ENCODE measurements around the gene WDR55. TPM values are rescaled to one million over a fixed set of nuclear protein-coding genes. Genes with fewer than 3 reads are reported as not detected.

Gene WDR55
- total and polyA plus RNA-seq, 2 of the 8 experiments (the other 6 are each of a cell fraction or from before 2014, with no cell fraction given), result 15.3 to 22.7 TPM

- Histone ChIP-seq H3K79me2 (ENCODE audit: control insufficient read depth in 1 of 2, insufficient read depth in 2 of 2, low read length in 2 of 2) (no peaks in the 10 kb centered on the region), H2BK15ac (ENCODE audit: low read length) (no peak overlapping the region), H3K4ac (replicated peaks; ENCODE audit: insufficient read length, low read depth, low read length) (no peak overlapping the region), H2BK5ac (ENCODE audit: low read depth, low read length) (no peak overlapping the region), H2BK120ac (replicated peaks; ENCODE audit: low read depth, low read length) (no peak overlapping the region), H3K79me1 (ENCODE audit: low read depth, low read length) (no peaks in the 10 kb centered on the region), H3K27ac (ENCODE audit: low read depth, low read length) (no peak overlapping the region), H4K8ac (ENCODE audit: extremely low read depth, insufficient read depth, low read length) (no peak overlapping the region), H3K23me2 (ENCODE audit: low read depth, low read length) (no peaks in the 10 kb centered on the region), H3K4me1 (replicated peaks in 1 of 4; ENCODE audit: control insufficient read depth in 3 of 4, insufficient read depth in 4 of 4, low read length in 3 of 4) (no peaks in the 10 kb centered on the region), H2BK12ac (ENCODE audit: low read depth, low read length) (no peak overlapping the region), H3K9ac (replicated peaks in 1 of 4; ENCODE audit: extremely low read depth in 1 of 4, low read depth in 3 of 4, low read length in 3 of 4) (no peak overlapping the region), H3K4me2 (ENCODE audit: insufficient read depth in 1 of 2, low read depth in 2 of 2, low read length in 2 of 2) (no peak overlapping the region), H4K20me1 (replicated peaks in 1 of 2; ENCODE audit: control insufficient read depth in 1 of 2, insufficient read depth in 2 of 2, low read length in 2 of 2) (no peaks in the 10 kb centered on the region), H2AFZ (ENCODE audit: low read length) (no peak overlapping the region), H3K18ac (ENCODE audit: extremely low read depth, low read length) (no peak overlapping the region), H3K23ac (ENCODE audit: insufficient read length) (no peak overlapping the region), H3K9me3 (ENCODE audit: insufficient read depth in 2 of 2, low read depth in 1 of 2, low read length in 1 of 2) (peaks cover 29 to 30% of the 10 kb centered on the region in 2 experiments; a peak in 3 of 4 replicates), H3K14ac (ENCODE audit: insufficient read length) (no peak overlapping the region), H3K36me3 (ENCODE audit: control insufficient read depth in 2 of 4, insufficient read depth in 4 of 4, low read length in 3 of 4) (no peaks in the 10 kb centered on the region), H3K27me3 (replicated peaks in 1 of 4; ENCODE audit: control insufficient read depth in 3 of 4, extremely low read depth in 1 of 4, insufficient read depth in 3 of 4, low read length in 3 of 4) (no peaks in the 10 kb centered on the region), H3K56ac (replicated peaks; ENCODE audit: insufficient read length, low read depth, low read length) (no peak overlapping the region), H2BK20ac (ENCODE audit: low read length) (no peak overlapping the region), H2AK5ac (ENCODE audit: low read depth, low read length) (no peak overlapping the region), H4K5ac (ENCODE audit: insufficient read length, low read depth, low read length) (no peak overlapping the region), H3K4me3 (ENCODE audit: extremely low read depth in 1 of 4, insufficient read depth in 2 of 4, low read depth in 3 of 4, low read length in 4 of 4) (no peak overlapping the region), H4K91ac (replicated peaks; ENCODE audit: insufficient read length, low read length) (no peak overlapping the region)
- FAIRE-seq (no peak), DNase-seq (ENCODE audit: low read depth in 1 of 2, low spot score in 2 of 2) (no peak)
- no peak for TF ChIP-seq RFX5 (IDR thresholded peaks at IDR 0.05; ENCODE audit: borderline replicate concordance, low read depth, low read length)
- no peak for TF ChIP-seq MAFK (IDR thresholded peaks at IDR 0.05; ENCODE audit: low read depth, low read length)
- 85% methylated on average over 4 of the region's 4 CpGs; no CpG with 5 or more reads in 1 of the 2 experiments for WGBS, 2 experiments (ENCODE audit: extremely low coverage in 1 of 2, insufficient coverage in 1 of 2, insufficient read length in 1 of 2, insufficient replicate concordance in 2 of 2, low coverage in 1 of 2, low lambda C conversion rate in 2 of 2, missing lambda C conversion rate in 1 of 2)
- ChIA-PET POLR2A (ENCODE audit: partially characterized antibody) (interaction anchor here (0.5 to 1.0 kb wide), 2 partner anchors 14 to 16 kb away, joined by 3 to 4 read pairs; partner anchors contain the start of genes IK and NDUFA2), CTCF (ENCODE audit: partially characterized antibody) (no interaction called here)
Measured at GRCh38 chr5:140631036-140631417, 33.7 kb upstream of the WDR55 start.

All from H1 (cell line).